K562 treated with DMSO at 1 percent for 4 hours (cell line): Measurements from ENCODE around the gene ALK. TPM values are rescaled to one million over a fixed set of nuclear protein-coding genes. Genes with fewer than 3 reads are reported as not detected.

Source experiments
- total RNA-seq: library from RNA; unstranded; fragments of 300-600 nt; gene quantifications from 2 replicates; pipeline ENCODE4 v1.2.3, GENCODE V29; 2022; ENCODE audit not compliant: insufficient read depth

ALK gene
- not detected in 2 replicates for total RNA-seq

GRCh38 chr2:29921560-29921915, at the start of gene ALK:
Gene ALK, minus strand, starts transcription at chr2:29921586. Its CDS starts 927 bp downstream, at chr2:29920659.

Other genes with a start within 250 kb of the ALK start
- 30.8 and 31.4 TPM in 2 replicates for gene YPEL5, start 225.4 kb upstream of the ALK start, total RNA-seq